Mammary epithelial cell (primary cell): ENCODE data around the gene PRL.

ENCODE experiments used
- EZH2 ChIP-seq: IDR thresholded peaks from 2 replicates; pipeline ENCODE4 v1.6.1; 2012; ENCODE audit warnings: low read length, inconsistent platforms, borderline replicate concordance
- TF ChIP-seq, protein P1 (sequence below), 2 donors: IDR thresholded peaks in 1 of 2; conservative IDR thresholded peaks in 1 of 2; 2 replicates each; pipeline ENCODE4 v1.5.1; 2011 to 2012; ENCODE audit warnings: inconsistent platforms in 2 of 2, low read length in 2 of 2, mild to moderate bottlenecking in 2 of 2, control low read depth in 1 of 2, low read depth in 1 of 2; ENCODE audit not compliant: insufficient read depth in 1 of 2; ENCODE audit errors: extremely low read depth in 1 of 2

DNA sequence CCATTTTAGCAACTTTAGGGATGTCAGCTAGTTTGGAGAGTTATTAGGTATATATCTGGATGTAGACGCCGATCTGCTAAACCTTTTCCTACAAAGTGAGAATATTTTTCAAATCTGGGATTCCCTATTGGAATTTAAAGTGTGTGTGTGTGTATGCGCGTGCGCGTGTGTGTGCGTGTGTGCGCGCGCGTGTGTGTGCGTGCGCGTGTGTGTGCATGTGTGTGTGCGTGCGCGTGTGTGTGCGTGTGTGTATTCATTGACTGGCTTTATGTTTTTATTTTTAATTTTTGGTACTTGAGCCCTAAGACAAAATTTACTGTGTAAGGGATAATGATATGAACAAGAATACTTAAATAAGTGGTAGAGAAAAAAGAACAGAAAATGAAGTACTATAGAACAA, 8.1 kb downstream of the PRL start:
- TF ChIP-seq, protein P1, sequence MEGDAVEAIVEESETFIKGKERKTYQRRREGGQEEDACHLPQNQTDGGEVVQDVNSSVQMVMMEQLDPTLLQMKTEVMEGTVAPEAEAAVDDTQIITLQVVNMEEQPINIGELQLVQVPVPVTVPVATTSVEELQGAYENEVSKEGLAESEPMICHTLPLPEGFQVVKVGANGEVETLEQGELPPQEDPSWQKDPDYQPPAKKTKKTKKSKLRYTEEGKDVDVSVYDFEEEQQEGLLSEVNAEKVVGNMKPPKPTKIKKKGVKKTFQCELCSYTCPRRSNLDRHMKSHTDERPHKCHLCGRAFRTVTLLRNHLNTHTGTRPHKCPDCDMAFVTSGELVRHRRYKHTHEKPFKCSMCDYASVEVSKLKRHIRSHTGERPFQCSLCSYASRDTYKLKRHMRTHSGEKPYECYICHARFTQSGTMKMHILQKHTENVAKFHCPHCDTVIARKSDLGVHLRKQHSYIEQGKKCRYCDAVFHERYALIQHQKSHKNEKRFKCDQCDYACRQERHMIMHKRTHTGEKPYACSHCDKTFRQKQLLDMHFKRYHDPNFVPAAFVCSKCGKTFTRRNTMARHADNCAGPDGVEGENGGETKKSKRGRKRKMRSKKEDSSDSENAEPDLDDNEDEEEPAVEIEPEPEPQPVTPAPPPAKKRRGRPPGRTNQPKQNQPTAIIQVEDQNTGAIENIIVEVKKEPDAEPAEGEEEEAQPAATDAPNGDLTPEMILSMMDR (conservative IDR thresholded peaks at IDR 0.05 in 1 of 2, IDR thresholded peaks at IDR 0.05 in 1 of 2; ENCODE audit: extremely low read depth in 1 of 2, insufficient read depth in 1 of 2, low read depth in 1 of 2, low read length in 2 of 2), result no peak
- no peak for TF ChIP-seq EZH2
